ENCODE measurements around the gene INPP5B.

The INPP5B gene

DNA sequence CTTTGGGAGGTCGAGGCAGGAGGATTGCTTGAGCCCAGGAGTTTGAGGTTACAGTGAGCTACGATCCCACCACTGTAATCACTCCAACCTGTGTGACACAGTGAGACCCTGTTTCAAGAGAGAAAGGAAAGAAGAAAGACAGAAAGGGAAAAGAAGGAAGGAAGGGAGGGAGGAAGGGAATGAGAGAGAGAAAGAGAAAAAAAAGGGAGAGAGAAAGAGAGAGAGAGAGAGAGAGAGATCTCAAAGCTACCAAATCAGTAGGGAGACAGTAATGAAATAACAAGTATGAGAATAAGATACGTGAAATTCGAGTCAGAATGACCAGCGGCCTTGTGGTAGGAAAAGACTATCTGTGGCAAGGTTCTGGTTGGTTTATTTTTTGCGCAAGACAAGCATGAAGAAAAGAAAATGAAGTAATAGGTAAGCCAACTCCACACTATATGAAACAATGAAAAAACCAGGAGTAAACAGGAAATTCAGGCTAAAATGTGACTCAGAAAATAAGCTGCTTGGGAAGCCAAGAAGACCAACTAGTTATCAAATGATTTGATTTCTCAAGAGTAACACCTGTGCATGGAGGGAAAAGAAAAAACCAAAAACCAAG is 96.4 kb downstream of the INPP5B start:
- Histone ChIP-seq H3K4me3 (ENCODE audit: low read length) (no peak overlapping the region), H3K9me2 (replicated peaks; ENCODE audit: insufficient read depth, low read length) (no peaks in the 10 kb centered on the region), H4K20me1 (ENCODE audit: insufficient read depth, low read length) (no peaks in the 10 kb centered on the region), H3K27me3 (replicated peaks; ENCODE audit: insufficient read depth, low read length) (no peaks in the 10 kb centered on the region), H3K9ac (ENCODE audit: low read length) (no peak overlapping the region), H2AFZ (ENCODE audit: low read length) (no peak overlapping the region), H3K79me2 (ENCODE audit: low read length) (peaks cover 89% of the 10 kb centered on the region), H3K4me2 (ENCODE audit: low read depth, low read length) (no peak overlapping the region), H3K36me3 (replicated peaks; ENCODE audit: insufficient read depth, low read length) (peaks cover 5% of the 10 kb centered on the region; the same call in 1 of the 2 replicates), H3K4me1 (ENCODE audit: low read length) (peaks cover 7% of the 10 kb centered on the region), H3K27ac (ENCODE audit: low read length) (no peak overlapping the region), H3F3A (ENCODE audit: insufficient read depth, low read length) (peaks cover 6% of the 10 kb centered on the region; the same call in 1 of the 2 replicates), H3K9me3 (replicated peaks; ENCODE audit: insufficient read depth, low read length) (no peaks in the 10 kb centered on the region)
- no peak for DNase-seq
- TF ChIP-seq, protein P1, sequence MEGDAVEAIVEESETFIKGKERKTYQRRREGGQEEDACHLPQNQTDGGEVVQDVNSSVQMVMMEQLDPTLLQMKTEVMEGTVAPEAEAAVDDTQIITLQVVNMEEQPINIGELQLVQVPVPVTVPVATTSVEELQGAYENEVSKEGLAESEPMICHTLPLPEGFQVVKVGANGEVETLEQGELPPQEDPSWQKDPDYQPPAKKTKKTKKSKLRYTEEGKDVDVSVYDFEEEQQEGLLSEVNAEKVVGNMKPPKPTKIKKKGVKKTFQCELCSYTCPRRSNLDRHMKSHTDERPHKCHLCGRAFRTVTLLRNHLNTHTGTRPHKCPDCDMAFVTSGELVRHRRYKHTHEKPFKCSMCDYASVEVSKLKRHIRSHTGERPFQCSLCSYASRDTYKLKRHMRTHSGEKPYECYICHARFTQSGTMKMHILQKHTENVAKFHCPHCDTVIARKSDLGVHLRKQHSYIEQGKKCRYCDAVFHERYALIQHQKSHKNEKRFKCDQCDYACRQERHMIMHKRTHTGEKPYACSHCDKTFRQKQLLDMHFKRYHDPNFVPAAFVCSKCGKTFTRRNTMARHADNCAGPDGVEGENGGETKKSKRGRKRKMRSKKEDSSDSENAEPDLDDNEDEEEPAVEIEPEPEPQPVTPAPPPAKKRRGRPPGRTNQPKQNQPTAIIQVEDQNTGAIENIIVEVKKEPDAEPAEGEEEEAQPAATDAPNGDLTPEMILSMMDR (IDR thresholded peaks at IDR 0.05; ENCODE audit: low read length), result no peak
- no peak for TF ChIP-seq EZH2 (optimal IDR thresholded peaks at IDR 0.05; ENCODE audit: low read depth, low read length)
- TF ChIP-seq EZH2phosphoT487 (IDR thresholded peaks at IDR 0.05; ENCODE audit: low read length), result no peak

DNA sequence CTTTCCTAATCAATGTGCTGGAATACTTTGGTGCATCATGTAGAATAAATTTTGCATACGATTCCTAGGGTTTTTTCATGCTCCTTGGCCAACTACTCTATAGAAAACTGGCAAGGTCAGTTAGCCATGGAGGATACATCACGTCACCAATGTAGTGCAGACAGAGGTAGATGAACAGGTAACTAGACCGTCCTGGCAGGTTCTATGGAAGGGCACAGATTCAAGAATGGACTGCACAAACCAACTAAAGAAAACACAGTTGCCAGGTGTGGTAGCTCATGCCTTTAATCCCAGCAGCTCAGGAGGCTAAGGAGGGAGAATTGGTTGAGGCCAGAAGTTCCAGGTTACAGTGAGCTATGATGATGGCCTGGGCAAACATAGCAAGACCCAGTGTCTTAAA is 97.4 kb downstream of the INPP5B start:
- Histone ChIP-seq H3K79me2 (ENCODE audit: low read length) (peaks cover 89% of the 10 kb centered on the region), H3K36me3 (replicated peaks; ENCODE audit: insufficient read depth, low read length) (peaks cover 3% of the 10 kb centered on the region; the same call in 1 of the 2 replicates)
- TF ChIP-seq EZH2phosphoT487 (IDR thresholded peaks at IDR 0.05; ENCODE audit: low read length), result no peak
- TF ChIP-seq EZH2 (optimal IDR thresholded peaks at IDR 0.05; ENCODE audit: low read depth, low read length), result no peak
- TF ChIP-seq, protein P1 (IDR thresholded peaks at IDR 0.05; ENCODE audit: low read length), result no peak

DNA sequence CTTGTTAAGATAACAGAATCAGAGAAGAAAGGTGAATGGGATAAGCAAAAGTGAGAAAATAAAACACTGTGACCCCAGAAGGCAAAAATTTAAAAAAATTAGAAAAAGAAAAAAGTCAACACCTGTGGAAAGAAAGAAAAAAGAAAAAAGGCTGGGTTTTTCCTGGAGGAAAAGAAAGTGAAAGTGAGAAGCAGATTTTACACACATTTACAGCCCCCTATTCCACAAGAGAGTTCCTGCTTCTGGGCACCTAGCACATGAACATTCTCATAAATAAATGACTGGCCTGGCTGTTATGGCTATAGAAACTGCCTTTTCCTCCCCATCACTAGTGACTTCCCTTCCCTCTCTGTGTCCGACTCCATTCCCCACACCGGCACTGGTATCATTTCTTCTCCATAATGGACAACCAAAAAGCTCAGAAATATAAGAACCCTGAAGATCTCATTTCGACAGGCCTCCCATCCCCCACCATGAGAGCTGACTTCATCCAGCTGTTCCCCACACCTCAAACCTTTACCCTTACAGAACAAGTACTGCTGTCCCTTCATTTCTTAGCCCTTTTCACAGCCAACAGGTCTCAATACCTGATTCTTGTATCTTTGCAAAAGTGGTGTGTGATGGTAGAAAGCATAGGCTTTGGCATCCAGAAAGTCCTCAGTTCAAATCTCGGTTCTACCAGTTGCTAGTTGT is 100.1 kb downstream of the INPP5B start:
- no peak overlapping the region for H3K4me2 ChIP-seq (ENCODE audit: low read depth, low read length)
- H3K4me3 ChIP-seq (ENCODE audit: low read length), result no peak overlapping the region

More for the DNA sequence above, 97.4 kb downstream of the INPP5B start:
- Histone ChIP-seq H4K20me1 (ENCODE audit: insufficient read depth, low read length) (no peaks in the 10 kb centered on the region), H3K9ac (ENCODE audit: low read length) (no peak overlapping the region), H3K27me3 (replicated peaks; ENCODE audit: insufficient read depth, low read length) (no peaks in the 10 kb centered on the region), H3K9me3 (replicated peaks; ENCODE audit: insufficient read depth, low read length) (no peaks in the 10 kb centered on the region), H3K4me2 (ENCODE audit: low read depth, low read length) (no peak overlapping the region), H3K27ac (ENCODE audit: low read length) (no peak overlapping the region), H3F3A (ENCODE audit: insufficient read depth, low read length) (peaks cover 6% of the 10 kb centered on the region; the same call in 1 of the 2 replicates), H2AFZ (ENCODE audit: low read length) (no peak overlapping the region), H3K4me1 (ENCODE audit: low read length) (peaks cover 7% of the 10 kb centered on the region), H3K4me3 (ENCODE audit: low read length) (no peak overlapping the region), H3K9me2 (replicated peaks; ENCODE audit: insufficient read depth, low read length) (no peaks in the 10 kb centered on the region)
- no peak for DNase-seq

More for the DNA sequence above, 100.1 kb downstream of the INPP5B start:
- Histone ChIP-seq H3K9me3 (replicated peaks; ENCODE audit: insufficient read depth, low read length) (no peaks in the 10 kb centered on the region), H3K4me1 (ENCODE audit: low read length) (peaks cover 7% of the 10 kb centered on the region), H3F3A (ENCODE audit: insufficient read depth, low read length) (peaks cover 6% of the 10 kb centered on the region; the same call in 1 of the 2 replicates), H3K36me3 (replicated peaks; ENCODE audit: insufficient read depth, low read length) (no peaks in the 10 kb centered on the region; the same call in 1 of the 2 replicates), H3K27me3 (replicated peaks; ENCODE audit: insufficient read depth, low read length) (no peaks in the 10 kb centered on the region), H3K9me2 (replicated peaks; ENCODE audit: insufficient read depth, low read length) (no peaks in the 10 kb centered on the region), H2AFZ (ENCODE audit: low read length) (no peak overlapping the region), H3K27ac (ENCODE audit: low read length) (no peak overlapping the region), H4K20me1 (ENCODE audit: insufficient read depth, low read length) (no peaks in the 10 kb centered on the region), H3K79me2 (ENCODE audit: low read length) (peaks cover 76% of the 10 kb centered on the region), H3K9ac (ENCODE audit: low read length) (no peak overlapping the region)
- TF ChIP-seq, protein P1 (IDR thresholded peaks at IDR 0.05; ENCODE audit: low read length), result no peak
- no peak for TF ChIP-seq EZH2 (optimal IDR thresholded peaks at IDR 0.05; ENCODE audit: low read depth, low read length)
- TF ChIP-seq EZH2phosphoT487 (IDR thresholded peaks at IDR 0.05; ENCODE audit: low read length), result no peak
- DNase-seq, result no peak

Measured in MM.1S (cell line).